H1 (cell line): Measurements from ENCODE around the gene HAS3. TPM values are rescaled to one million over a fixed set of nuclear protein-coding genes. Genes with fewer than 3 reads are reported as not detected.

Experiments used
- CHD7 ChIP-seq: fragments of 300-600 bp; sonication (generic); IDR thresholded peaks from 2 replicates; pipeline ENCODE4 v1.7.1; 2012; ENCODE audit warnings: low read length, moderate library complexity, mild to moderate bottlenecking, inconsistent platforms; ENCODE audit not compliant: insufficient replicate concordance
- polyA plus RNA-seq, 7 experiments: library from polyadenylated mRNA; depleted of rRNA in 3 of 7; stranded (reverse) in 5 of 7; unstranded in 2 of 7; fragments of >200 nt in 5 of 7; fragments of 200-250 nt in 2 of 7; gene quantifications; 1 replicate in 5 of 7; 2 replicates in 1 of 7; 4 replicates in 1 of 7; pipeline versions ENCODE4 v1.2.1 to v1.2.3, GENCODE V29; 2011 to 2013; ENCODE audit warnings: missing spikeins in 2 of 7, mixed read lengths in 2 of 7
- total RNA-seq: library from RNA; stranded (reverse); fragmentation: NEBNext Ultra II Directional; extraction: Animal tissue kit (Norgen Biotek cat#: 25700); gene quantifications from 2 replicates; pipeline ENCODE4 v1.2.1, GENCODE V29; 2021

The HAS3 gene
- total and polyA plus RNA-seq, 2 of the 8 experiments (the other 6 are each of a cell fraction or from before 2014, with no cell fraction given): 32.1 to 69.6 TPM

- TF ChIP-seq CHD7: no peak
Measured at GRCh38 chr16:69126221-69126620, 20.8 kb downstream of the HAS3 start (continued).
